OCI-LY1 (cell line): ENCODE measurements around the gene GRAMD1B.

Source experiments
- H2AFZ ChIP-seq: fragments of 200-600 bp; sonication (generic), shearing (Covaris generic); 2 replicates; pipeline ENCODE4 v1.6.0; 2014; ENCODE audit warnings: antibody characterized with exemption, mild to moderate bottlenecking, low read length
- H3F3A ChIP-seq: fragments of 200-600 bp; sonication (generic), shearing (Covaris generic); 2 replicates; pipeline ENCODE4 v1.6.0; 2014; ENCODE audit warnings: mild to moderate bottlenecking, antibody characterized with exemption, low read length, moderate library complexity; ENCODE audit not compliant: insufficient read depth
- H3K27ac ChIP-seq: fragments of 200-600 bp; sonication (generic); 2 replicates; pipeline ENCODE4 v1.5.1; 2014; ENCODE audit warnings: low read length, mixed run types, mild to moderate bottlenecking, low read depth; ENCODE audit not compliant: poor library complexity, severe bottlenecking
- H3K27me3 ChIP-seq: fragments of 200-600 bp; sonication (generic); 2 replicates; pipeline ENCODE4 v1.6.0; 2014; ENCODE audit warnings: antibody characterized with exemption, mild to moderate bottlenecking, low read length, moderate library complexity; ENCODE audit not compliant: insufficient read depth
- H3K36me3 ChIP-seq: fragments of 200-600 bp; sonication (generic); 2 replicates; pipeline ENCODE4 v1.6.1; 2014; ENCODE audit warnings: mild to moderate bottlenecking, antibody characterized with exemption, low read length, moderate library complexity, mixed read lengths; ENCODE audit not compliant: insufficient read depth
- H3K4me1 ChIP-seq: fragments of 200-600 bp; sonication (generic); 2 replicates; pipeline ENCODE4 v1.5.1; 2014; ENCODE audit warnings: mild to moderate bottlenecking, low read length, moderate library complexity; ENCODE audit not compliant: insufficient read depth, severe bottlenecking
- H3K4me2 ChIP-seq: fragments of 200-600 bp; sonication (generic), shearing (Covaris generic); 2 replicates; pipeline ENCODE4 v1.6.1; 2014; ENCODE audit warnings: low read length
- H3K4me3 ChIP-seq: fragments of 200-600 bp; sonication (generic); 2 replicates; pipeline ENCODE4 v1.5.1; 2014; ENCODE audit warnings: low read length, low read depth, mild to moderate bottlenecking, mixed read lengths; ENCODE audit not compliant: poor library complexity, severe bottlenecking
- H3K79me2 ChIP-seq: fragments of 200-600 bp; shearing (Covaris generic); 2 replicates; pipeline ENCODE4 v1.6.1; 2016; ENCODE audit warnings: mixed run types, low read length, mixed read lengths; ENCODE audit not compliant: insufficient read depth
- H3K9ac ChIP-seq: fragments of 200-600 bp; sonication (generic), shearing (Covaris generic); 2 replicates; pipeline ENCODE4 v1.6.1; 2014; ENCODE audit warnings: mild to moderate bottlenecking, low read length, mixed read lengths
- H3K9me2 ChIP-seq: fragments of 200-600 bp; sonication (generic), shearing (Covaris generic); 2 replicates; pipeline ENCODE4 v1.6.1; 2014; ENCODE audit warnings: low read depth, mild to moderate bottlenecking, low read length, mixed read lengths
- H3K9me3 ChIP-seq: fragments of 200-600 bp; shearing (Covaris generic); 2 replicates; pipeline ENCODE4 v1.6.1; 2014; ENCODE audit warnings: low read length, mixed read lengths
- H4K20me1 ChIP-seq: fragments of 200-600 bp; sonication (generic), shearing (Covaris generic); 2 replicates; pipeline ENCODE4 v1.6.0; 2016; ENCODE audit warnings: mild to moderate bottlenecking, low read length; ENCODE audit not compliant: insufficient read depth
- EZH2 ChIP-seq: fragments of 200-600 bp; sonication (generic), shearing (Covaris generic); IDR thresholded peaks from 2 replicates; pipeline ENCODE4 v1.8.0; 2017; ENCODE audit warnings: borderline replicate concordance, mixed run types, mild to moderate bottlenecking, antibody characterized with exemption, low read length, moderate library complexity, mixed read lengths
- TF ChIP-seq, protein P1 (sequence below): fragments of 200-600 bp; sonication (generic), shearing (Covaris generic); IDR thresholded peaks from 2 replicates; pipeline ENCODE4 v1.5.1; 2017; ENCODE audit warnings: mild to moderate bottlenecking, antibody characterized with exemption, low read length, moderate library complexity, mixed read lengths

The GRAMD1B gene

DNA sequence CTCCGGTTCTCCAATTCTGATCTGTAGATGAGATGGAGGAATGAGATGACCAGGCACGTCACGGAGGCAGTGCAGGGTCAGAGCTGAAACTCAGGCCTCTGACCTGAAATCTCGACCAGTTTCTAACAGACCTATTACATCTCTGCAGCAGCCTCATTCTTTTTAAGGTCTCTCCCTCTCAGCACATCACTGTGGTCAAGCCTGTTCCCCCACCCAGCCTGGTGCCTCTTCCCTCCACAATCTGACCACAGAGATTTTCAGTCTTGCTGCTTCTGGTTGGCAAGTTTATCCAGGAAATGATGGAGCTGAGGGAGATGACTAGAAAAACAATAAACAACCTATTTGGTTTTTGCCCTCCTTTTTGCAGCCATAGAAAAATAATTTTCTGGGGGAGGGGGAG is 9.5 kb downstream of the GRAMD1B start:
- Histone ChIP-seq H3K4me1 (no peaks in the 10 kb centered on the region), H3K9ac (no peak overlapping the region), H3K36me3 (no peaks in the 10 kb centered on the region), H3K79me2 (no peaks in the 10 kb centered on the region), H3K9me3 (no peaks in the 10 kb centered on the region), H3K27me3 (no peaks in the 10 kb centered on the region), H3K4me2 (no peak overlapping the region), H3K27ac (no peak overlapping the region), H3F3A (no peaks in the 10 kb centered on the region), H2AFZ (no peak overlapping the region), H3K9me2 (no peaks in the 10 kb centered on the region), H4K20me1 (no peaks in the 10 kb centered on the region), H3K4me3 (no peak overlapping the region)
- TF ChIP-seq, protein P1, sequence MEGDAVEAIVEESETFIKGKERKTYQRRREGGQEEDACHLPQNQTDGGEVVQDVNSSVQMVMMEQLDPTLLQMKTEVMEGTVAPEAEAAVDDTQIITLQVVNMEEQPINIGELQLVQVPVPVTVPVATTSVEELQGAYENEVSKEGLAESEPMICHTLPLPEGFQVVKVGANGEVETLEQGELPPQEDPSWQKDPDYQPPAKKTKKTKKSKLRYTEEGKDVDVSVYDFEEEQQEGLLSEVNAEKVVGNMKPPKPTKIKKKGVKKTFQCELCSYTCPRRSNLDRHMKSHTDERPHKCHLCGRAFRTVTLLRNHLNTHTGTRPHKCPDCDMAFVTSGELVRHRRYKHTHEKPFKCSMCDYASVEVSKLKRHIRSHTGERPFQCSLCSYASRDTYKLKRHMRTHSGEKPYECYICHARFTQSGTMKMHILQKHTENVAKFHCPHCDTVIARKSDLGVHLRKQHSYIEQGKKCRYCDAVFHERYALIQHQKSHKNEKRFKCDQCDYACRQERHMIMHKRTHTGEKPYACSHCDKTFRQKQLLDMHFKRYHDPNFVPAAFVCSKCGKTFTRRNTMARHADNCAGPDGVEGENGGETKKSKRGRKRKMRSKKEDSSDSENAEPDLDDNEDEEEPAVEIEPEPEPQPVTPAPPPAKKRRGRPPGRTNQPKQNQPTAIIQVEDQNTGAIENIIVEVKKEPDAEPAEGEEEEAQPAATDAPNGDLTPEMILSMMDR, result no peak
- no peak for TF ChIP-seq EZH2

DNA sequence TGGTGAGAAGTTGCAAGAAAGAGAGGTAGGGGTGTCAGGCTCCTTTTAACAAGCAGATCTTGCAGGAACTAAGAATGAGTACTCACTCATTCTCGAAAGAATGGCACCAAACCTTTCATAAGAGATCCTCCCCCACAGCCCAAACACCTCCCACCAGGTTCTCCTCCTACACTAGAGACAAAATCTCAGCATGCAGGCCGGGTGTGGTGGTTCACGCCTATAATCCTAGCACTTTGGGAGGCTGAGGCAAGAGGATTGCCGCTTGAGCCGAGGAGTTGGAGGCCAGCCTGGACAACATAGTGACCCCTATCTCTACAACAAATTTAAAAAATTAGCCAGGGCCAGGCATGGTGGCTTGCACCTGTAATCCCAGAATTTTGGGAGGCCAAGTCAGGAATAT is 11.1 kb downstream of the GRAMD1B start:
- Histone ChIP-seq H3K27me3 (no peaks in the 10 kb centered on the region), H3K27ac (no peak overlapping the region), H3K4me1 (no peaks in the 10 kb centered on the region), H3K4me3 (no peak overlapping the region), H3K79me2 (no peaks in the 10 kb centered on the region), H3K9me3 (no peaks in the 10 kb centered on the region), H3K36me3 (no peaks in the 10 kb centered on the region), H3K4me2 (no peak overlapping the region), H2AFZ (no peak overlapping the region), H3K9ac (no peak overlapping the region), H3K9me2 (no peaks in the 10 kb centered on the region), H4K20me1 (no peaks in the 10 kb centered on the region), H3F3A (no peaks in the 10 kb centered on the region)
- no peak for TF ChIP-seq EZH2
- TF ChIP-seq, protein P1, result no peak

DNA sequence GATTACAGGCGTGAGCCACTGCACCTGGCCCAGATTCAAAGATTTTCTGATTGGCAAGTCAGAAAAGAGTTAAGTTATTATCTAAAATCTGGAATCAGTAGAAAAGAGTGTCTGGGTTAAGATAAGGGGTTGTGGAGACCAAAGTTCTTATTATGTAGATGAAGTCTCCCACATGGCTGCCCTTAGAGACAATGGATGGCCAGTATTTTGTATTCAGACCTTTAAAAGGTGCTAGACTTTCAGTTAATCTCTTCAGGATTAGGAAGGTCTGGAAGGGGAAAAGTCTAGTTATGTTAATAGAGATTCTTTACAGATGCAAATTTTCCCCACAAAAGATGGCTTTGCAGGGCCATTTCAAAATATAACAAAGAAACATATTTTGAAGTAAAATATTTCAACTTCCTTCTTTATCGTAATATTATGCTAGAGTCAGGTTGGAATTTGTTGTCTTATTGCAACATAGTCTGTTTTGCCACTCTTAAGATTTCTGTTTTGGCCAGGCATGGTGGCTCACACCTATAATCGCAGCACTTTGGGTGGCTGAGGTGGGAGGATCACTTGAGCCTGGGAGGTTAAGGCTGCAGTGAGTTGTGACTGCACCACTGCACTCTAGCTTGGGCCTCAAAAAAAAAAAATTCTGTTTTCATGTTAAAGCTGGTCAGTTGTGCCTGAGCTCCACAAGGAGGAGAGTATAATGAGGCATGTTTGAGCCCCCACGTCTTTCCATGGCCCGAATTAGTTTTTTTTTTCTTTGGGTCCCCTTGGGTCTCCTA is 14.0 kb downstream of the GRAMD1B start:
- H3K36me3 ChIP-seq, result no peaks in the 10 kb centered on the region
- H3K79me2 ChIP-seq, result no peaks in the 10 kb centered on the region
- TF ChIP-seq EZH2, result no peak
- TF ChIP-seq, protein P1, result no peak
- H4K20me1 ChIP-seq, result no peaks in the 10 kb centered on the region
- H3K9me2 ChIP-seq, result no peaks in the 10 kb centered on the region
- no peak overlapping the region for H3K4me3 ChIP-seq
- no peak overlapping the region for H3K4me2 ChIP-seq
- H3K27me3 ChIP-seq, result no peaks in the 10 kb centered on the region
- H3K9ac ChIP-seq, result no peak overlapping the region
- H3K9me3 ChIP-seq, result no peaks in the 10 kb centered on the region
- no peak overlapping the region for H2AFZ ChIP-seq
- H3F3A ChIP-seq, result no peaks in the 10 kb centered on the region
- H3K4me1 ChIP-seq, result no peaks in the 10 kb centered on the region
- no peak overlapping the region for H3K27ac ChIP-seq
